HG03196 (cell line): ENCODE data around the gene LBR.
"Not testable (repeated sequence)": the region's sequence is repeated elsewhere in the genome, so short reads cannot be mapped to it uniquely, and the experiment has no call there.

ENCODE experiments used
- ATAC-seq: cut with Tn5 transposase; IDR thresholded peaks from one replicate; pipeline ENCODE4 v1.9.1; 2021; ENCODE audit not compliant: unreplicated experiment

LBR gene

DNA sequence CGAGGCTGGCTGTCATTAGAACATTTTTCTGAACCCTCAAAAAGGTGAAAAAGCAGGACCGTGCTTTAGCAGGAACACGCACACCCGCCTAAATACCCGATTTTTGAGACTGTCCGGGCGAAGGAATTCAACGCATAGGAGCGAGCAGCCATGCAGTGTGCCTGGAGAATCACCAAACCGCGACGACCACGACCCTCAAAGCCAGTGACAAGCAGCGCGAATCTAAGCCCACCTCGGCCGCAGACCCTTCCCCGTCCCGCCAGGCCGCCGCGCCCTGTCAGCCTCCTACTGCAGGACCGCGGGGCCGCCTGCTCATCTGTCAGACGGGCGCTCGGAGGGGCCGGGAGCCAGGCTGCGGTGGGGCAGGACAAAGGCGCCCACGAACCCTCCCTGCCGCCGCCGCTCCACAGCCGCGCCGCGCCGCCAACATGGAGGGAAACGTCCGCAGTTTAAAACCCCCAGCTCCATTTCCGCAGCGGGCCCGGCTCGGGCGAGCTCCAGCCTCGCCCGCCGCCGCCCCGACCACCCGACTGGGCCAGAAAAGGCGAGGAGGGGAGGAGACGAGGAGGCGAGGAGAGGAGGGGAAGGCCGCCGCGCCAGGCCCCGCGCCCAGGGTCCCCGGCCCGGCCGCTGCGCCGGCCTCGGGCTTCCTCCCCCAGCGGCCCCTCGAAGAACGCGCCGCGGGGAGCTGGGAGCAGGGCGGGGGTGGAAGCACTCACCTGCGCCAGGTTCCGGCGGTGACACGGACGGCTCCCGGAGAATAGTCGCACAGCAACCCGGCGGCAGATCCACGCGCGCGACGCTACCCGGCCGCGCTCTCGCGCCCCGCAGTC, at the start of gene LBR:
LBR (minus strand) TSS at position 804 of the 833 bp plus-strand sequence. CDS start 3,963 bp downstream, outside the sequence.
- peak; percentile 35 for ATAC-seq

- no peak for ATAC-seq
Observed at GRCh38 chr1:225477296-225477911, 49.6 kb upstream of the LBR start.

DNA sequence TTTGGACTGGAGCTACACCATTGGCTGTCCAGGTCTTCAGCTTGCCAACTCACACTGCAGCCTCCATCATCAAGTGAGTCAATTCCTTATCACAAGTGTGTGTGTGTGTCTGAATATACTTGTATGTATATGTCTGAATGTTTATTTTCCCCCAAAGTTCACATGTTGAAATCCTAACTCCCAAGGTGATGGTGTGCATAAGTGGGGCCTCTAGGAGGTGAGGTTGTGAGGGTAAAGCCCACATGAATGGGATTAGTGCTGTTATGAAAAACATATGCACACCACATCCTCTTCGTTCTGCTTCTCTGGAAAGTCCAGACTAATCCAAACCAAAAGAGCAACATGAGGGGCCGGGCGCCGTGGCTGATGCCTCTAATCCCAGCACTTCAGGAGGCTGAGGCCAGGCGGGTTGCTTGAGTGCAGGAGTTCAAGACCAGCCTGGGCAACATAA, 48.7 kb upstream of the LBR start:
- ATAC-seq, result no peak

DNA sequence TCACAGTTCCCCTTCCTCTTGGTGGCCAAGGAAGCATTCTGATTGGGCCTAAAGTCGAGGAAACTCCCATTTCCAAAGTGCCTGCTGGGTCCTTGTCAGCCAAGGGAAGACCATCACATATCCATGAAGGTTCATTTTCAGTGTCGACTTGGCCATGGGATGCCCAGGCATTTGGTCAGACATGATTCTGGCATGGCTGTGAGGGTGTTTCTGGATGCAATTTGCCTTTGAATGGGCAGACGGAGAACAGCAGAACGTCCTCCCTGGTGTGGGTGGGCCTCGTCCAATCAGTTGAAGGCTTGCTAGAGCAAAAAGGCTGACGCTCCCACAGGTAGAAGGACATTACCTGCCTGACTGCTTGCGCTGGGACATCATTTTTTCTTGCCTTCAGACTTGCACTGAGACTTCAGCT, 48.3 kb upstream of the LBR start:
- no peak for ATAC-seq

DNA sequence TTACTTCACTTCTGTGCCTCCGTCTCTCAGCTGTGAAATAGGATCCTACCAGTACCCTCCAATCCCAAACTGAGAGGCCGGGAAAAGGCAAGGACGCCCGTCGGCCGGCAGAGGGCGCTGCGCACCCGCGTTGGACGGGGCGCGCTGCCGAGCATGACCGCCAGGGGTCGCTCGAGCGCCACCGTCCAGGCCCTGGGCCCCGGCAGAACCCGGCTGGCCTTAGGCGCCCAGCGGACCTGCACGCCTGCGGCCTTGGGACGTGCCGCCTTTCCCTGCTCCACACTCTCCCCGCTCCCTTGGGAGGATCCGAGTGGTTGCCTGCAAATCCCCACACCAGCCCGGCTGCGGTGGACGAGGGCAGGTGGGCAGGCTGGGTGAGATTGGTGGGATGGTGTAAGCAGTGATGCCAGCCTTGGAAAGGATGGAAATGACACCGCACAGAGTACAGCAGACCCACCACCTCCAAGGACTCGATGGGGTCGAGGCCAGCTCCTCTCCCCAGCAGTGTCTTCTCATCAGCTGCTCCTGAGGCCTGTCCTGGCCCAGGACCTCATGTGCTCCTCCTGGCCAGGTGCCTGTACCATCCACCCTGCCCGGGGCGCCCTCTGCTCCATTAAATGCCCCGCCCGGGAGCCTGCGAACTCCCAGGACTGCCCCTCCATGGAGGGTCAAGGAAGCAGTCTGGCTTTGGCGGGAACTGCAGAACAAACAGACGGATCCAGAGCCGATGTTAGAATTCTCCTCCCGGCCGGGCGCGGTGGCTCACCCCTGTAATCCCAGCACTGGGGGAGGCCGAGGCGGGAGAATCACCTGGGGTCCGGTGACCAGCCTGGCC, 47.4 kb upstream of the LBR start:
- ATAC-seq, result peak; percentile 72

- no peak for ATAC-seq
Observed at GRCh38 chr1:225474439-225474985, 46.7 kb upstream of the LBR start.

DNA sequence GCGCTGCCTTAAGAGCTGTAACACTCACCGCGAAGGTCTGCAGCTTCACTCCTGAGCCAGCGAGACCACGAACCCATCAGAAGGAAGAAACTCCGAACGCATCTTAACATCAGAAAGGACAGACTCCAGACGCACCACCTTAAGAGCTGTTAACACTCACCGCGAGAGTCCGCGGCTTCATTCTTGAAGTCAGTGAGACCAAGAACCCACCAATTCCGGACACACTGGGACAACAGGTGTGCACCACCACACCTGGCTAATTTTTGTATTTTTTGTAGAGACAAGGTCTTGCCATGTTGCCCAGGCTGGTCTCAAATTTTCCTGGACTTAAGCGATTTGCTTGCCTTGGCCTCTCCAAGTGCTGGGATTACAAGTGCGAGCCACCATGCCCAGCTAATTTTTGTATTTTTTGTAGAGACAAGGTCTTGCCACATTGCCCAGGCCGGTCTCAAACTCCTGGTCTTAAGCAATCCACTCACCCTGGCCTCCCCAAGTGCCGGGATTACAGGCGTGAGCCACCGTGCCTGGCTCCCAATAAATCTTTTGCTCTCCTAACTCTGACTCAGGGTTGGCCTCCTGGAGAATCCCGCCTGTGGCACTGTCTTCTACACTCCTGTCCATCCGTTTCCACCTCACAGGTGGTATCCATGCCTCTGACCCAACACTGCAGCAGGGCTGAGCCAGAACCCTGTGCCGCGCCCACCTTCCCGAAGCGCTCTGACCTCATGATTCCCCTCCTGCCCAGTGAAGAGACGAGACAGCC, 46.0 kb upstream of the LBR start:
- ATAC-seq, result not testable (repeated sequence)

GRCh38 chr1:225473266-225473665, 45.4 kb upstream of the LBR start:
- ATAC-seq, result not testable (repeated sequence)

- no peak for ATAC-seq
Observed at GRCh38 chr1:225471453-225472301, 43.8 kb upstream of the LBR start.

DNA sequence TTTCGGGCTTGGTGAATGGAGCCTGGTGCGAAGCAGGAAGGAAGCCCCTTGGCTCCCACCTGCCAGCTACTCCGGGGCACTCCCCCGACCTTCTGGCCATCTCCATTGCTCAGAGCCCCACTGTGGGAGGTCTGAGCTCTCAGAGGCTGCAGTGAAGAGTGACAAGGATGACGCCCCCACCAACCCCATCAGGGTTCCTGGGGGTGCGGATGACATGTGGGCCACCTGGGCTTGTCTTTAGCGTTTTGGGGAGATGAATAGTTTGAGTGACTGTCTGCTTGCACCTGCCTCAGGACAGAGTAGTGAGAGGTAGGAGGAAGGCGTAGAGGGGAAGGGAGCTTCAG, 43.2 kb upstream of the LBR start:
- no peak for ATAC-seq

GRCh38 chr1:225470211-225471108, 42.6 kb upstream of the LBR start:
- no peak for ATAC-seq

DNA sequence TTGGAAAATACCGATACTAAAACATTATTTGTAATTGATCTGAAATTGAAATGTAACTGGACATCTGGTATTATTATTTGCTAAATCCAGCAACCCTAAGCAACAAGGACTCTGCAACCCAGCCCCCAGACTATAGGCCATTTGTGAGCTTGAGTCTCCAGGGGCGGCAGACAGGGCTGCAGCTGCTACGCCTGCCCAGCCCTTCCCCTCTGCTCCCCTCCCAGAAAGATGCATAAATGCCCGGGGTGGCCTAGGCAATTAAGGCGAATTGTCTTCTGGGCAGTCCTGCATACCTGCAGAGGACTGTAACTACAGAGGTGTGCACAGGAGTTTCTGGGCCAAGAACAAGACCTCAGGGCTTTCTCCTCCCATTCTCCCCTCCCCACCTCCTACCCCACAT, 41.2 kb upstream of the LBR start:
- ATAC-seq, result no peak

DNA sequence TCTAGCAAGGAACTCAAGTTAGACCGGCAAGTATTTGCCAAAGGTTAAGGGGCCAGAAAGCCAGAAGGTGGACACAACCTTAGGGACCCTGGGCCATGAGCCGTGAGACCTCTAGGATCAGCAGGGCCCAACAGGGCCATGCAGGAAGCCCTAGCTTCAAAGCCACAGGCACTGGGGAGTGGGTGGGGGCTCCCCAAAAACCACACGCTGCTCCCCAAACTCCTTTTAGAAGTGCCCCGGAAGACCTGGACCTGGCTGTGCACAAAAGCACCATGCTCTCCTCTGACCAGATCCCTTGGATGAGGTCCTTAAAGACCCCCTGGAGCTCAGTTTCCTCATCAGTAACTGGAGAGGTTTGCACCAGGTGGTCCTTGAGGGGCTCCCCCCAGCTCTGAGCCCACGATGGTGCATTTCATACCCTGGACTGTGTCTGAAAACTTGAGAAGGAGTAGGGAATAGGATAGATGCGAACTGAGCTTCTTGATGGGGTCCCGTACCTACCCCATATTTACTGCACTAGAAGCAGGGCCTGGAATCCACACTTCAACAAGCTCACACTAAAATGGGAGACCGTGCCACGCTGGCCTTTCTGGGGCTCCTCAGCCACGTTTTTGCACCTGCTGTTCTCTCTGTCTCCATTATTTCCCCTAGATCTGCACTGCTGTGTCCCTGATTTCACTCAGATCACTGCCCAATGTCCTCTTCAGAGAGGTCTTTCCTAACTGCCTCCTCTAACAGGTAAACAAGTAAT, 40.6 kb upstream of the LBR start:
- no peak for ATAC-seq

- ATAC-seq, result peak; percentile 95
Observed at GRCh38 chr1:225467193-225468020, 39.6 kb upstream of the LBR start.

GRCh38 chr1:225466848-225467192, 39.0 kb upstream of the LBR start:
- no peak for ATAC-seq

GRCh38 chr1:225465793-225466517, 38.1 kb upstream of the LBR start:
- no peak for ATAC-seq
